B cell (primary cell): ENCODE data around the gene PSMD9. TPM values are rescaled to one million over a fixed set of nuclear protein-coding genes. Genes with fewer than 3 reads are reported as not detected.

Experiments used
- ATAC-seq: fragments of 200-7000 bp; cut with Tn5 transposase; one replicate; pipeline ENCODE4 v1.10.0; 2021; ENCODE audit warnings: low read depth, mild to moderate bottlenecking, moderate number of reproducible peaks, moderate library complexity
- CTCF ChIA-PET: fragments of 350-600 bp; sonication (Branson Sonifier 250); formaldehyde crosslinking; loops from one replicate; lab custom pipeline; 2021; ENCODE audit warnings: antibody characterized with exemption, inconsistent platforms; lab: Charles Lee
- POLR2A ChIA-PET: fragments of 350-600 bp; sonication (Branson Sonifier 250); formaldehyde crosslinking; loops from one replicate; lab custom pipeline; 2021; ENCODE audit warnings: antibody characterized with exemption; lab: Charles Lee
- DNase-seq: peaks from one replicate; pipeline ENCODE4 v3.0.0; 2013
- H2AFZ ChIP-seq: 2 replicates; pipeline ENCODE4 v1.6.1; 2012; ENCODE audit warnings: mild to moderate bottlenecking, low read depth, low read length; ENCODE audit not compliant: insufficient read depth, poor library complexity, severe bottlenecking
- H3K27ac ChIP-seq, 2 donors: 1 replicate in 1 of 2; 2 replicates in 1 of 2; pipeline ENCODE4 v1.5.1; 2012 to 2013; ENCODE audit warnings: low read length in 2 of 2, mild to moderate bottlenecking in 2 of 2, moderate library complexity in 1 of 2
- H3K27me3 ChIP-seq, 4 experiments: fragments of 200-600 bp in 1 of 4; sonication (generic) in 1 of 4; replicated peaks in 1 of 4; 1 replicate in 2 of 4; 2 replicates in 2 of 4; pipeline versions ENCODE4 v1.6.1 to v1.7.0; 2013 to 2016; ENCODE audit warnings: low read length in 3 of 4, mild to moderate bottlenecking in 2 of 4, mixed read lengths in 1 of 4, moderate library complexity in 1 of 4; ENCODE audit not compliant: insufficient read depth in 4 of 4, control insufficient read depth in 3 of 4; ENCODE audit errors: control extremely low read depth in 1 of 4
- H3K36me3 ChIP-seq, 2 experiments: replicated peaks in 1 of 2; 1 replicate in 1 of 2; 2 replicates in 1 of 2; pipeline versions ENCODE4 v1.6.1 to v1.7.1; 2013; ENCODE audit warnings: low read length in 1 of 2; ENCODE audit not compliant: insufficient read depth in 2 of 2, control insufficient read depth in 1 of 2; ENCODE audit errors: control extremely low read depth in 1 of 2, extremely low read depth in 1 of 2
- H3K4me1 ChIP-seq, 2 donors: fragments of 200-600 bp in 1 of 2; sonication (generic) in 1 of 2; 1 replicate in 1 of 2; 2 replicates in 1 of 2; pipeline versions ENCODE4 v1.5.1 to v1.6.1; 2013 to 2017; ENCODE audit warnings: low read length in 2 of 2; ENCODE audit not compliant: control insufficient read depth in 2 of 2, insufficient read depth in 2 of 2
- H3K4me2 ChIP-seq: replicated peaks from 2 replicates; pipeline ENCODE3; 2012; ENCODE audit warnings: mild to moderate bottlenecking, low read depth, low read length; ENCODE audit not compliant: poor library complexity, severe bottlenecking
- H3K4me3 ChIP-seq, 5 experiments: fragments of 200-600 bp in 1 of 5; sonication (generic) in 1 of 5; 1 replicate in 3 of 5; 2 replicates in 2 of 5; pipeline versions ENCODE4 v1.5.1 to v1.7.0; 2011 to 2016; ENCODE audit warnings: low read length in 4 of 5, mild to moderate bottlenecking in 4 of 5, low read depth in 2 of 5, control low read depth in 1 of 5, moderate library complexity in 1 of 5; ENCODE audit not compliant: insufficient read depth in 1 of 5; ENCODE audit errors: control extremely low read depth in 1 of 5, extremely low read depth in 1 of 5
- H3K79me2 ChIP-seq: fragments of 200-600 bp; sonication (generic); one replicate; pipeline ENCODE4 v1.6.0; 2016; ENCODE audit warnings: low read length; ENCODE audit not compliant: control insufficient read depth, insufficient read depth
- H3K9ac ChIP-seq: fragments of 200-600 bp; sonication (generic); 2 replicates; pipeline ENCODE4 v1.6.1; 2017; ENCODE audit warnings: mild to moderate bottlenecking, low read length, moderate library complexity
- H3K9me3 ChIP-seq, 3 donors: one replicate each; pipeline versions ENCODE4 v1.6.1 to v1.7.1; 2013; ENCODE audit warnings: low read length in 2 of 3; ENCODE audit not compliant: control insufficient read depth in 2 of 3, insufficient read depth in 1 of 3; ENCODE audit errors: control extremely low read depth in 1 of 3
- H4K20me1 ChIP-seq: 2 replicates; pipeline ENCODE4 v1.6.0; 2012; ENCODE audit warnings: mild to moderate bottlenecking, low read length; ENCODE audit not compliant: insufficient read depth, control insufficient read depth, poor library complexity, severe bottlenecking
- H3K27ac Mint-ChIP-seq: one replicate; pipeline ENCODE4 v1.8.0; 2021; ENCODE audit warnings: mixed read lengths
- H3K27me3 Mint-ChIP-seq: one replicate; pipeline ENCODE4 v1.8.0; 2021; ENCODE audit warnings: mixed read lengths
- H3K4me1 Mint-ChIP-seq: one replicate; pipeline ENCODE4 v1.8.0; 2021; ENCODE audit warnings: mixed read lengths
- H3K4me3 Mint-ChIP-seq: one replicate; pipeline ENCODE4 v1.8.0; 2021; ENCODE audit warnings: mixed read lengths
- H3K9me3 Mint-ChIP-seq: one replicate; pipeline ENCODE4 v1.8.0; 2022; ENCODE audit warnings: mixed read lengths; ENCODE audit not compliant: insufficient read depth
- EZH2 ChIP-seq: IDR thresholded peaks from 2 replicates; pipeline ENCODE4 v1.6.1; 2012; ENCODE audit warnings: borderline replicate concordance, low read depth, mild to moderate bottlenecking, moderate library complexity, low read length; ENCODE audit not compliant: insufficient read depth, poor library complexity, severe bottlenecking
- WGBS: methylation state at CpG from one replicate; pipeline ENCODE4 v1.1.5; 2013; ENCODE audit warnings: missing lambda C conversion rate; ENCODE audit not compliant: insufficient coverage; 5-methylcytosine and 5-hydroxymethylcytosine counted together
- intact Hi-C: fragments of 100-400 bp; cut with micrococcal nuclease; formaldehyde crosslinking; loops from one replicate; pipeline ENCODE4 v1.10.0; 2022
- polyA plus RNA-seq: library from polyadenylated mRNA; depleted of rRNA; stranded (reverse); fragments of >200 nt; gene quantifications from 2 replicates; pipeline ENCODE4 v1.2.3, GENCODE V29; 2012
- total RNA-seq, 2 donors: library from RNA; stranded (reverse); fragments of 120-200 nt in 1 of 2; gene quantifications; 1 replicate in 1 of 2; 2 replicates in 1 of 2; pipeline versions ENCODE4 v1.2.3 to v1.2.4, GENCODE V29; 2013 to 2022
- TF ChIP-seq, protein P1 (sequence below): fragments of 200-600 bp; IDR thresholded peaks from one replicate; pipeline ENCODE4 v1.8.0; 2022; ENCODE audit warnings: antibody characterized with exemption, mild to moderate bottlenecking

Gene PSMD9
- total and polyA plus RNA-seq, 2 donors (not counting 1 experiment from before 2014, with no cell fraction given): 37.1 to 83.4 TPM

DNA sequence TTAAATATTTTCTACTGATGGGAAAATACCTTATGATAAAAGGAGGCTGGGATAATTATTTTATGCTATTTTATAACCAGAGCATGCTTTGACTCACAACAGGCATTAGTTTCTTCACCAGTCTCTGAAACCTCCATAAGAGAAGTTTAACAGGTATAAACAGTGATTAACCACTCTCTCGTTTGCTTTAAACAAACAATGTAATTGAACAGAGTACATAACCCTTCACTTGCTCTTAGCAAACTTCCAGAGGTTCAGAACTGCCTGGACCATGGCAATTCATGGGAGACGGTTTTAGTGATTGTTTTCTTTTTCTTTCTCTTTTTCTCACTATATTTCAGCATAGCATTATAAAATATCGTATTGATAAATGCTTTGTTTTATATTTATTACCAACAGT lies 65.1 kb downstream of the PSMD9 start:
- CTCF ChIA-PET: interaction anchor here (1.3 kb wide), 1 partner anchor 167 kb away, joined by 3 read pairs; no protein-coding TSS in a partner anchor
- no peak overlapping the region for H2AFZ ChIP-seq
- no peak for ATAC-seq
- no peak overlapping the region for H3K4me2 ChIP-seq
- H3K9ac ChIP-seq: no peak overlapping the region
- TF ChIP-seq, protein P1, sequence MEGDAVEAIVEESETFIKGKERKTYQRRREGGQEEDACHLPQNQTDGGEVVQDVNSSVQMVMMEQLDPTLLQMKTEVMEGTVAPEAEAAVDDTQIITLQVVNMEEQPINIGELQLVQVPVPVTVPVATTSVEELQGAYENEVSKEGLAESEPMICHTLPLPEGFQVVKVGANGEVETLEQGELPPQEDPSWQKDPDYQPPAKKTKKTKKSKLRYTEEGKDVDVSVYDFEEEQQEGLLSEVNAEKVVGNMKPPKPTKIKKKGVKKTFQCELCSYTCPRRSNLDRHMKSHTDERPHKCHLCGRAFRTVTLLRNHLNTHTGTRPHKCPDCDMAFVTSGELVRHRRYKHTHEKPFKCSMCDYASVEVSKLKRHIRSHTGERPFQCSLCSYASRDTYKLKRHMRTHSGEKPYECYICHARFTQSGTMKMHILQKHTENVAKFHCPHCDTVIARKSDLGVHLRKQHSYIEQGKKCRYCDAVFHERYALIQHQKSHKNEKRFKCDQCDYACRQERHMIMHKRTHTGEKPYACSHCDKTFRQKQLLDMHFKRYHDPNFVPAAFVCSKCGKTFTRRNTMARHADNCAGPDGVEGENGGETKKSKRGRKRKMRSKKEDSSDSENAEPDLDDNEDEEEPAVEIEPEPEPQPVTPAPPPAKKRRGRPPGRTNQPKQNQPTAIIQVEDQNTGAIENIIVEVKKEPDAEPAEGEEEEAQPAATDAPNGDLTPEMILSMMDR: no peak
- TF ChIP-seq EZH2: no peak
- no peaks in the 10 kb centered on the region for H3K27me3 Mint-ChIP-seq
- intact Hi-C loops: no loop called here
- no CpG with 5 or more reads among the region's 3 CpGs for WGBS
- H3K36me3 ChIP-seq: no peaks in the 10 kb centered on the region
- H3K4me3 Mint-ChIP-seq: no peak overlapping the region
- H3K9me3 ChIP-seq: no peaks in the 10 kb centered on the region
- no peak for DNase-seq
- H3K27me3 ChIP-seq: no peaks in the 10 kb centered on the region
- H3K4me3 ChIP-seq: no peak overlapping the region
- no peaks in the 10 kb centered on the region for H3K9me3 Mint-ChIP-seq
- H3K79me2 ChIP-seq: no peaks in the 10 kb centered on the region
- H3K4me1 Mint-ChIP-seq: peaks cover 16% of the 10 kb centered on the region
- H3K27ac ChIP-seq: no peak overlapping the region
- H3K4me1 ChIP-seq: peaks cover 10 to 11% of the 10 kb centered on the region in 2 donors
- POLR2A ChIA-PET: interaction anchor here (0.5 kb wide), 1 partner anchor 99 kb away, joined by 8 read pairs; no protein-coding TSS in a partner anchor
- H3K27ac Mint-ChIP-seq: no peak overlapping the region
- H4K20me1 ChIP-seq: no peaks in the 10 kb centered on the region

DNA sequence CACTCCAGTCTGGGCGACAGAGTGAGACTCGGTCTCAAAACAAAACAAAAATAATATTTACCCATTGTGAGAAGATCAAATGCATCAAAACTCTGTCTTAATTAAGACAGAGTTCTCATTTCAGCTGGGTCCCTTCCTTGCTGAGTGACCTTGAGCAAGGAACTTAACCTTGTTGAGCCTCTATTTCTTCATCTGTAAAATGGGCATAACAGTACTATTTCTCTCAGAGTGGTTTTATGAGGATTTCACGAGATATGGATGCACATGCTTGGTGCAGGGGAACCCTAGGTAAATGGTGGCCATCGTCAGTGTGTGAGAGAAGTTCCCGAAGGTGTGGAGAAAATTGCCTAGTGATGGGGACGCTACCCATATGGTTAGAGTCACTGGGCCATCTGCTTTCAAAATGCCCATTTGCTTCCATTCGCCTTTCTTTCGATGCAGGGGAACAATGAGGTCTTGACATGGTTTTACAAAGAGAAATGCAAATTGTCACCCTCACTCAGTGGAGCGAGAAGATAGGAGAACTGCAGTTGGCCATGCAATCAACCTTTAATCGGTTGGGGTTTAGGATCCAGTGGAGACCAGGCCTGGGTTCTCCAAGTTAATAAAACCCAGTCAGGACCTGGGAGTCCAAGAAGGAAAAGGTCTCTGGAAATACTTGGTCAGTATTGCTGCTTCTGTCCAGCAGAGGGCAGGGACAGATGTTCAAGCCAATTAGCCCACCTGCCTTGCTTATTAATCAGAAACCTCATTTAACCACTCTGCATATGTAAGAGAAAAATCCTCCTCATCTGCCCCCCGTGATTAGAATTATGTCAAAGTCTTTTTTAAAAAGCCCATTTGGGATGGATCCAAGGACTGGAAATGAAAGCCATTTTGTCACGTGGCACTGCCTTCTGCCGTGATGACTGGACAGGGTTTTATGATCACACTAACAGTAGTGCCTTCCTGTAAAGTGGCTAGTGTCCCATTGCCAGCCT lies 67.0 kb downstream of the PSMD9 start:
- Histone ChIP-seq H3K9me3 (no peaks in the 10 kb centered on the region), H3K4me3 (no peak overlapping the region), H3K27me3 (no peaks in the 10 kb centered on the region), H3K4me2 (no peak overlapping the region), H4K20me1 (no peaks in the 10 kb centered on the region), H3K36me3 (no peaks in the 10 kb centered on the region), H3K79me2 (no peaks in the 10 kb centered on the region), H3K27ac (no peak overlapping the region), H3K4me1 (peaks cover 10 to 11% of the 10 kb centered on the region in 2 donors), H2AFZ (no peak overlapping the region), H3K9ac (no peak overlapping the region)
- ATAC-seq (peak; percentile 56), DNase-seq (peak; percentile 48)
- peak overlapping the region; percentile 29 for H3K27ac Mint-ChIP-seq
- ChIA-PET CTCF (interaction anchor here (1.2 to 1.3 kb wide), 5 partner anchors 26 to 165 kb away, joined by 3 to 4 read pairs (median 3); no protein-coding TSS in a partner anchor), POLR2A (interaction anchor here (0.6 kb wide), 1 partner anchor 1405 kb away, joined by 3 read pairs; no protein-coding TSS in a partner anchor)
- H3K27me3 Mint-ChIP-seq: no peaks in the 10 kb centered on the region
- no peaks in the 10 kb centered on the region for H3K9me3 Mint-ChIP-seq
- peak overlapping the region; percentile 8 for H3K4me3 Mint-ChIP-seq
- TF ChIP-seq EZH2: no peak
- TF ChIP-seq, protein P1: peak; percentile 38
- peaks cover 16% of the 10 kb centered on the region for H3K4me1 Mint-ChIP-seq
- WGBS: 68% methylated on average over 11 of the region's 13 CpGs
- intact Hi-C loops: loop anchor here (5.0 kb wide), 1 partner anchor 77 kb away; no protein-coding TSS in a partner anchor
